ENCODE data around the gene RAB4A. TPM values are rescaled to one million over a fixed set of nuclear protein-coding genes. Genes with fewer than 3 reads are reported as not detected.

Gene RAB4A
- total and polyA plus RNA-seq, 2 of the 13 experiments (the other 11 are each of a cell fraction or from before 2014, with no cell fraction given) = 56.0 to 80.1 TPM

DNA sequence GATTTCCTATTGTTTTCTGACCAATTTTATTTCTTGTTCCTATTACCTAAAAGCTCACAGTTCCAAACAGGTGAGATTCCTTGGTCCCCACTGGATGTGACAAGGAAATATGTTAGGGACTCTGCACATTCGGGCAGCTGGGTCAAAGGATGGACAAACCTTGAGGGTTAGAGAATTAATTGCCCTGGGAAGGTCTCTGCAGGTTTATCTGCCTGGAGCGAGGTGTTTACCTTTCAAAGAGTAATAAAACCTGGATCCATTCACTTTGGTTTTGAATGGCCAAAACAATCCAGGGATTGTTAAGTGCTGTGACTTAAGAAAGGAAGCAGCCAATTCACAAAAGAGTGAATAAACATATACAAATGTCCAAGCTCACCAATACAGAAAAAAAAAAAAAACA lies 33.6 kb upstream of the RAB4A start (continued):
- TF ChIP-seq, protein P1, sequence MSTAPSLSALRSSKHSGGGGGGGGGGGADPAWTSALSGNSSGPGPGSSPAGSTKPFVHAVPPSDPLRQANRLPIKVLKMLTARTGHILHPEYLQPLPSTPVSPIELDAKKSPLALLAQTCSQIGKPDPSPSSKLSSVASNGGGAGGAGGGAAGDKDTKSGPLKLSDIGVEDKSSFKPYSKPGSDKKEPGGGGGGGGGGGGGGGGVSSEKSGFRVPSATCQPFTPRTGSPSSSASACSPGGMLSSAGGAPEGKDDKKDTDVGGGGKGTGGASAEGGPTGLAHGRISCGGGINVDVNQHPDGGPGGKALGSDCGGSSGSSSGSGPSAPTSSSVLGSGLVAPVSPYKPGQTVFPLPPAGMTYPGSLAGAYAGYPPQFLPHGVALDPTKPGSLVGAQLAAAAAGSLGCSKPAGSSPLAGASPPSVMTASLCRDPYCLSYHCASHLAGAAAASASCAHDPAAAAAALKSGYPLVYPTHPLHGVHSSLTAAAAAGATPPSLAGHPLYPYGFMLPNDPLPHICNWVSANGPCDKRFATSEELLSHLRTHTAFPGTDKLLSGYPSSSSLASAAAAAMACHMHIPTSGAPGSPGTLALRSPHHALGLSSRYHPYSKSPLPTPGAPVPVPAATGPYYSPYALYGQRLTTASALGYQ (CRISPR knock-in tag; IDR thresholded peaks at IDR 0.05) = no peak
- TF ChIP-seq ZNF563 (CRISPR knock-in tag; IDR thresholded peaks at IDR 0.05) = no peak
- TF ChIP-seq, protein P2, sequence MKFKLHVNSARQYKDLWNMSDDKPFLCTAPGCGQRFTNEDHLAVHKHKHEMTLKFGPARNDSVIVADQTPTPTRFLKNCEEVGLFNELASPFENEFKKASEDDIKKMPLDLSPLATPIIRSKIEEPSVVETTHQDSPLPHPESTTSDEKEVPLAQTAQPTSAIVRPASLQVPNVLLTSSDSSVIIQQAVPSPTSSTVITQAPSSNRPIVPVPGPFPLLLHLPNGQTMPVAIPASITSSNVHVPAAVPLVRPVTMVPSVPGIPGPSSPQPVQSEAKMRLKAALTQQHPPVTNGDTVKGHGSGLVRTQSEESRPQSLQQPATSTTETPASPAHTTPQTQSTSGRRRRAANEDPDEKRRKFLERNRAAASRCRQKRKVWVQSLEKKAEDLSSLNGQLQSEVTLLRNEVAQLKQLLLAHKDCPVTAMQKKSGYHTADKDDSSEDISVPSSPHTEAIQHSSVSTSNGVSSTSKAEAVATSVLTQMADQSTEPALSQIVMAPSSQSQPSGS (CRISPR knock-in tag; IDR thresholded peaks at IDR 0.05) = no peak

DNA sequence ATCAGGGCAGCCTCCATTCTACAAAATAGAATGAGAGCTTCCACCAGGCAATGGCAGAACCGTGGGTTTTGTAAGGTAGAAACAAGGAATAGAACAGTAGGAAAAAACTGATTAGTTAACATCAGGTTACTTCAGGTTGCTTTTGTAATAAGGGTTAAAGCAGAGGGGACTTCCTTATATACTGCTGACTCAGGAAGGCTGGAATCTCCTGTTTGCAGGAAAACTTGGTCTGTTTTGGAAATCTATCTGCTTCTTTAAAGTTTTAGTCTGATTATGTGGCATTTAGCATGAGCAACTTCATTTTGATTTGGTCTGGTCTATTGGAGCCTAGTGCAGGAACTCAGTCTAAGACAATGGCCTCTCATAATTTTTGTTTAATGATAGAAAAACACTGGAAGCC lies 32.7 kb upstream of the RAB4A start:
- H3K9me3 ChIP-seq (ENCODE audit: low read length) = peaks cover 3% of the 10 kb centered on the region; the same call in 1 of the 2 replicates
- intact Hi-C loops (cut with micrococcal nuclease; ENCODE audit: unreplicated experiment) = no loop called here
- POLR2A ChIA-PET = no interaction called here
- peaks cover 1 to 6% of the 10 kb centered on the region in 2 experiments; a peak in 1 of 5 replicates for H3K27me3 ChIP-seq (ENCODE audit: control insufficient read depth in 1 of 2, insufficient read depth in 2 of 2, low read length in 2 of 2)
- H3K4me3 ChIP-seq (replicated peaks in 1 of 3; ENCODE audit: insufficient read depth in 1 of 3, low read depth in 2 of 3, low read length in 3 of 3) = no peak overlapping the region
- CTCF ChIA-PET (ENCODE audit: low intra/inter-chr PET ratio, low total read pairs) = no interaction called here
- peaks cover 19% of the 10 kb centered on the region for H3K4me1 ChIP-seq (ENCODE audit: insufficient read depth, low read length)
- H4K20me1 ChIP-seq (ENCODE audit: insufficient read depth, low read length) = no peaks in the 10 kb centered on the region
- H2AFZ ChIP-seq (ENCODE audit: low read length) = no peak overlapping the region
- H3K4me2 ChIP-seq (ENCODE audit: low read depth, low read length) = no peak overlapping the region
- 4% methylated on average over 1 of the region's 1 CpG for WGBS (ENCODE audit: low lambda C conversion rate)
- BruUV-seq (replicated peaks) = no TSS peak
- no peak for ATAC-seq
- no peak for DNase-seq (ENCODE audit: low spot score)
- no peaks in the 10 kb centered on the region for H3K36me3 ChIP-seq (replicated peaks in 1 of 2; ENCODE audit: control insufficient read depth in 1 of 2, insufficient read depth in 2 of 2, low read length in 2 of 2)
- no peaks in the 10 kb centered on the region for H3K79me2 ChIP-seq (ENCODE audit: insufficient read depth, low read length)
- H3K27ac ChIP-seq (ENCODE audit: extremely low read length, insufficient read depth, low read length) = no peak overlapping the region
- in situ Hi-C loops (cut with HindIII; ENCODE audit: extremely low pct_ligation_motif_present, low pct_unique_long_range_greater_than_20kb) = loop anchor here (10.0 kb wide), 1 partner anchor 543 kb away; no protein-coding TSS in a partner anchor
- H3K9ac ChIP-seq (ENCODE audit: insufficient read depth, low read depth, low read length) = no peak overlapping the region
- TF ChIP-seq REL (CRISPR knock-in tag; conservative IDR thresholded peaks at IDR 0.05) (no peak), KMT2A (CRISPR knock-in tag; IDR thresholded peaks at IDR 0.05) (no peak), AGO2 (optimal IDR thresholded peaks at IDR 0.05; ENCODE audit: low read depth, low read length) (no peak), RBAK (CRISPR knock-in tag; IDR thresholded peaks at IDR 0.05) (no peak), FOXK2 (IDR thresholded peaks at IDR 0.05) (no peak), SCMH1 (CRISPR knock-in tag; IDR thresholded peaks at IDR 0.05; ENCODE audit: borderline replicate concordance) (no peak), MAFK (conservative IDR thresholded peaks at IDR 0.05 in 1 of 2, IDR thresholded peaks at IDR 0.05 in 1 of 2; ENCODE audit: low read length in 2 of 2) (peak; percentile 66 to 85), MTF2 (CRISPR knock-in tag; IDR thresholded peaks at IDR 0.05; ENCODE audit: borderline replicate concordance) (no peak), MAFF (IDR thresholded peaks at IDR 0.05; ENCODE audit: low read depth, low read length) (peak; percentile 78)
- TF ChIP-seq, protein P3, sequence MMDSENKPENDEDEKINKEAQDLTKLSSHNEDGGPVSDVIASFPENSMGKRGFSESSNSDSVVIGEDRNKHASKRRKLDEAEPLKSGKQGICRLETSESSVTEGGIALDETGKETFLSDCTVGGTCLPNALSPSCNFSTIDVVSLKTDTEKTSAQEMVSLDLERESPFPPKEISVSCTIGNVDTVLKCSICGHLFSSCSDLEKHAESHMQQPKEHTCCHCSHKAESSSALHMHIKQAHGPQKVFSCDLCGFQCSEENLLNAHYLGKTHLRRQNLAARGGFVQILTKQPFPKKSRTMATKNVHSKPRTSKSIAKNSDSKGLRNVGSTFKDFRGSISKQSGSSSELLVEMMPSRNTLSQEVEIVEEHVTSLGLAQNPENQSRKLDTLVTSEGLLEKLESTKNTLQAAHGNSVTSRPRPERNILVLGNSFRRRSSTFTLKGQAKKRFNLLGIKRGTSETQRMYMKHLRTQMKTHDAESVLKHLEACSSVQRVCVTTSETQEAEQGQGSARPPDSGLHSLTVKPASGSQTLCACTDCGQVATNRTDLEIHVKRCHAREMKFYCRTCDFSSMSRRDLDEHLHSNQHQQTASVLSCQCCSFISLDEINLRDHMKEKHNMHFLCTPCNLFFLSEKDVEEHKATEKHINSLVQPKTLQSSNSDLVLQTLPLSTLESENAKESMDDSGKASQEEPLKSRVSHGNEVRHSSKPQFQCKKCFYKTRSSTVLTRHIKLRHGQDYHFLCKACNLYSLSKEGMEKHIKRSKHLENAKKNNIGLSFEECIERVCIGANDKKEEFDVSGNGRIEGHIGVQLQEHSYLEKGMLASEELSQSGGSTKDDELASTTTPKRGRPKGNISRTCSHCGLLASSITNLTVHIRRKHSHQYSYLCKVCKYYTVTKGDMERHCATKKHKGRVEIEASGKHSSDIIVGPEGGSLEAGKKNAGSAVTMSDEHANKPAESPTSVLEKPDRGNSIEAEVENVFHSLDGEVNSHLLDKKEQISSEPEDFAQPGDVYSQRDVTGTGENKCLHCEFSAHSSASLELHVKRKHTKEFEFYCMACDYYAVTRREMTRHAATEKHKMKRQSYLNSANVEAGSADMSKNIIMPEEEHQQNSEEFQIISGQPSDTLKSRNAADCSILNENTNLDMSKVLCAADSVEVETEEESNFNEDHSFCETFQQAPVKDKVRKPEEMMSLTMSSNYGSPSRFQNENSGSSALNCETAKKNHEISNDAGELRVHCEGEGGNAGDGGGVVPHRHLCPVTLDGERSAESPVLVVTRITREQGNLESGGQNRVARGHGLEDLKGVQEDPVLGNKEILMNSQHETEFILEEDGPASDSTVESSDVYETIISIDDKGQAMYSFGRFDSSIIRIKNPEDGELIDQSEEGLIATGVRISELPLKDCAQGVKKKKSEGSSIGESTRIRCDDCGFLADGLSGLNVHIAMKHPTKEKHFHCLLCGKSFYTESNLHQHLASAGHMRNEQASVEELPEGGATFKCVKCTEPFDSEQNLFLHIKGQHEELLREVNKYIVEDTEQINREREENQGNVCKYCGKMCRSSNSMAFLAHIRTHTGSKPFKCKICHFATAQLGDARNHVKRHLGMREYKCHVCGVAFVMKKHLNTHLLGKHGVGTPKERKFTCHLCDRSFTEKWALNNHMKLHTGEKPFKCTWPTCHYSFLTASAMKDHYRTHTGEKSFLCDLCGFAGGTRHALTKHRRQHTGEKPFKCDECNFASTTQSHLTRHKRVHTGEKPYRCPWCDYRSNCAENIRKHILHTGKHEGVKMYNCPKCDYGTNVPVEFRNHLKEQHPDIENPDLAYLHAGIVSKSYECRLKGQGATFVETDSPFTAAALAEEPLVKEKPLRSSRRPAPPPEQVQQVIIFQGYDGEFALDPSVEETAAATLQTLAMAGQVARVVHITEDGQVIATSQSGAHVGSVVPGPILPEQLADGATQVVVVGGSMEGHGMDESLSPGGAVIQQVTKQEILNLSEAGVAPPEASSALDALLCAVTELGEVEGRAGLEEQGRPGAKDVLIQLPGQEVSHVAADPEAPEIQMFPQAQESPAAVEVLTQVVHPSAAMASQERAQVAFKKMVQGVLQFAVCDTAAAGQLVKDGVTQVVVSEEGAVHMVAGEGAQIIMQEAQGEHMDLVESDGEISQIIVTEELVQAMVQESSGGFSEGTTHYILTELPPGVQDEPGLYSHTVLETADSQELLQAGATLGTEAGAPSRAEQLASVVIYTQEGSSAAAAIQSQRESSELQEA (CRISPR knock-in tag; IDR thresholded peaks at IDR 0.05; ENCODE audit: not compliant biosample characterization) = no peak
- no peak for FAIRE-seq

All from HepG2 (cell line).